BE2C (cell line): ENCODE data around the gene LIMCH1.

ENCODE experiments used
- DNase-seq: peaks from one replicate; pipeline ENCODE4 v3.0.0-alpha.2; 2020
- H3K27me3 ChIP-seq: fragments of 250-450 bp; sonication (Bioruptor Pico); 2 replicates; pipeline ENCODE4 v1.5.1; 2020; ENCODE audit warnings: mild to moderate bottlenecking
- H3K36me3 ChIP-seq: fragments of 250-450 bp; sonication (Bioruptor Pico); 2 replicates; pipeline ENCODE4 v1.5.1; 2020; ENCODE audit warnings: mild to moderate bottlenecking
- H3K4me1 ChIP-seq: fragments of 250-450 bp; sonication (Bioruptor Pico); 2 replicates; pipeline ENCODE4 v1.5.1; 2020
- H3K4me3 ChIP-seq: 2 replicates; pipeline ENCODE4 v1.5.1; 2011; ENCODE audit warnings: low read depth, low read length
- H3K9me3 ChIP-seq: fragments of 250-450 bp; sonication (Bioruptor Pico); 2 replicates; pipeline ENCODE4 v1.5.1; 2020
- TF ChIP-seq, protein P1 (sequence below): IDR thresholded peaks from 2 replicates; pipeline ENCODE4 v1.5.1; 2012; ENCODE audit warnings: mild to moderate bottlenecking, low read depth, low read length

Gene LIMCH1

GRCh38 chr4:41741354-41741753, 203.4 kb downstream of the LIMCH1 start:
- Histone ChIP-seq H3K36me3 (peaks cover 36% of the 10 kb centered on the region), H3K9me3 (0 out of 2 replicates have a peak, but pooled peaks cover 2% of the 10 kb centered on the region), H3K27me3 (no peaks in the 10 kb centered on the region), H3K4me3 (no peak overlapping the region), H3K4me1 (peaks cover 4% of the 10 kb centered on the region; the same call in 1 of the 2 replicates)
- no peak for DNase-seq
- TF ChIP-seq, protein P1, sequence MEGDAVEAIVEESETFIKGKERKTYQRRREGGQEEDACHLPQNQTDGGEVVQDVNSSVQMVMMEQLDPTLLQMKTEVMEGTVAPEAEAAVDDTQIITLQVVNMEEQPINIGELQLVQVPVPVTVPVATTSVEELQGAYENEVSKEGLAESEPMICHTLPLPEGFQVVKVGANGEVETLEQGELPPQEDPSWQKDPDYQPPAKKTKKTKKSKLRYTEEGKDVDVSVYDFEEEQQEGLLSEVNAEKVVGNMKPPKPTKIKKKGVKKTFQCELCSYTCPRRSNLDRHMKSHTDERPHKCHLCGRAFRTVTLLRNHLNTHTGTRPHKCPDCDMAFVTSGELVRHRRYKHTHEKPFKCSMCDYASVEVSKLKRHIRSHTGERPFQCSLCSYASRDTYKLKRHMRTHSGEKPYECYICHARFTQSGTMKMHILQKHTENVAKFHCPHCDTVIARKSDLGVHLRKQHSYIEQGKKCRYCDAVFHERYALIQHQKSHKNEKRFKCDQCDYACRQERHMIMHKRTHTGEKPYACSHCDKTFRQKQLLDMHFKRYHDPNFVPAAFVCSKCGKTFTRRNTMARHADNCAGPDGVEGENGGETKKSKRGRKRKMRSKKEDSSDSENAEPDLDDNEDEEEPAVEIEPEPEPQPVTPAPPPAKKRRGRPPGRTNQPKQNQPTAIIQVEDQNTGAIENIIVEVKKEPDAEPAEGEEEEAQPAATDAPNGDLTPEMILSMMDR = no peak

GRCh38 chr4:41744572-41745291, 206.8 kb downstream of the LIMCH1 start:
- Histone ChIP-seq H3K9me3 (no peaks in the 10 kb centered on the region), H3K4me1 (peaks cover 4% of the 10 kb centered on the region; the same call in 1 of the 2 replicates), H3K4me3 (peak overlapping the region; percentile 59), H3K27me3 (no peaks in the 10 kb centered on the region), H3K36me3 (peaks cover 49% of the 10 kb centered on the region)
- TF ChIP-seq, protein P1 = no peak
- DNase-seq = peak; percentile 27

- peaks cover 4% of the 10 kb centered on the region; the same call in 1 of the 2 replicates for H3K4me1 ChIP-seq
- TF ChIP-seq, protein P1 = 0 out of 2 replicates have a peak, but pooled peaks have one; percentile 4
- DNase-seq = peak; percentile 37
Measured at GRCh38 chr4:41745292-41746024, 207.5 kb downstream of the LIMCH1 start.

GRCh38 chr4:41746025-41746439, 208.1 kb downstream of the LIMCH1 start:
- TF ChIP-seq, protein P1 = no peak
- H3K36me3 ChIP-seq = peaks cover 49% of the 10 kb centered on the region
- peak overlapping the region; percentile 72 for H3K4me3 ChIP-seq
- peaks cover 4% of the 10 kb centered on the region; the same call in 1 of the 2 replicates for H3K4me1 ChIP-seq
- H3K27me3 ChIP-seq = no peaks in the 10 kb centered on the region
- no peak for DNase-seq
- no peaks in the 10 kb centered on the region for H3K9me3 ChIP-seq

More at GRCh38 chr4:41745292-41746024, 207.5 kb downstream of the LIMCH1 start:
- Histone ChIP-seq H3K36me3 (peaks cover 49% of the 10 kb centered on the region), H3K27me3 (no peaks in the 10 kb centered on the region), H3K4me3 (peak overlapping the region; percentile 59), H3K9me3 (no peaks in the 10 kb centered on the region)

- DNase-seq = no peak
- Histone ChIP-seq H3K4me1 (no peaks in the 10 kb centered on the region), H3K27me3 (no peaks in the 10 kb centered on the region), H3K9me3 (no peaks in the 10 kb centered on the region), H3K36me3 (peaks cover 49% of the 10 kb centered on the region), H3K4me3 (peak overlapping the region; percentile 72)
- TF ChIP-seq, protein P1 = no peak
Measured at GRCh38 chr4:41746440-41747229, 208.7 kb downstream of the LIMCH1 start.
